GM12865 (cell line): ENCODE data around the gene PRKCA.
"Not testable (repeated sequence)": the region's sequence is repeated elsewhere in the genome, so short reads cannot be mapped to it uniquely, and the experiment has no call there.

Source experiments
- DNase-seq: peaks from one replicate; pipeline ENCODE4 v3.0.0; 2010; ENCODE audit warnings: low read depth
- H3K4me3 ChIP-seq: 2 replicates; pipeline ENCODE4 v1.5.1; 2011; ENCODE audit warnings: mild to moderate bottlenecking, low read depth, low read length, control low read depth
- TF ChIP-seq, protein P1 (sequence below): IDR thresholded peaks from 2 replicates; pipeline ENCODE4 v1.5.1; 2011; ENCODE audit warnings: low read length, control low read depth, low read depth, inconsistent platforms; ENCODE audit not compliant: insufficient read depth; ENCODE audit errors: missing control alignments

PRKCA gene

GRCh38 chr17:66472123-66472522, 169.7 kb downstream of the PRKCA start:
- DNase-seq: no peak
- TF ChIP-seq, protein P1, sequence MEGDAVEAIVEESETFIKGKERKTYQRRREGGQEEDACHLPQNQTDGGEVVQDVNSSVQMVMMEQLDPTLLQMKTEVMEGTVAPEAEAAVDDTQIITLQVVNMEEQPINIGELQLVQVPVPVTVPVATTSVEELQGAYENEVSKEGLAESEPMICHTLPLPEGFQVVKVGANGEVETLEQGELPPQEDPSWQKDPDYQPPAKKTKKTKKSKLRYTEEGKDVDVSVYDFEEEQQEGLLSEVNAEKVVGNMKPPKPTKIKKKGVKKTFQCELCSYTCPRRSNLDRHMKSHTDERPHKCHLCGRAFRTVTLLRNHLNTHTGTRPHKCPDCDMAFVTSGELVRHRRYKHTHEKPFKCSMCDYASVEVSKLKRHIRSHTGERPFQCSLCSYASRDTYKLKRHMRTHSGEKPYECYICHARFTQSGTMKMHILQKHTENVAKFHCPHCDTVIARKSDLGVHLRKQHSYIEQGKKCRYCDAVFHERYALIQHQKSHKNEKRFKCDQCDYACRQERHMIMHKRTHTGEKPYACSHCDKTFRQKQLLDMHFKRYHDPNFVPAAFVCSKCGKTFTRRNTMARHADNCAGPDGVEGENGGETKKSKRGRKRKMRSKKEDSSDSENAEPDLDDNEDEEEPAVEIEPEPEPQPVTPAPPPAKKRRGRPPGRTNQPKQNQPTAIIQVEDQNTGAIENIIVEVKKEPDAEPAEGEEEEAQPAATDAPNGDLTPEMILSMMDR: no peak
- H3K4me3 ChIP-seq: no peak overlapping the region

DNA sequence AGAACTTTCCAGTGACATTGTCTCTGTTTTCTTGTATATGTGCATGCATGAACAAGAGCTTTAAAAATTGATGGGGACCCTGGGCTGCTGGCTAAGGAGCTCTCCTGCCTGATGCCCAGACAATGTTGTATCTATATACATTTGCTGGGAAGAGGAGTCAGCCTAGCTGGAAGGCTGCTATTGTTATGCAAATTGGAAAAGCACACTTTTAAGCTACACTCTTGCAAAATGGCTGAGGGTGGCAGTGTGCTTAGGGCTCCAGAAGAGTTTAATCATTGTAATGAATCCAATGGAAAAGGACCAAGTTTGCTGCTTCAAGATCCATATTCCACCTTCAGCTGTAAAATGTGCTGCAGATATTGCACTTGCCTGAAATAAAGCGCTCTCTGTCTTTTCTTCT, 171.8 kb downstream of the PRKCA start:
- no peak for DNase-seq

GRCh38 chr17:66474806-66475497, 172.5 kb downstream of the PRKCA start:
- DNase-seq: no peak
- H3K4me3 ChIP-seq: no peak overlapping the region

More for the DNA sequence above, 171.8 kb downstream of the PRKCA start:
- no peak overlapping the region for H3K4me3 ChIP-seq
- TF ChIP-seq, protein P1: no peak

DNA sequence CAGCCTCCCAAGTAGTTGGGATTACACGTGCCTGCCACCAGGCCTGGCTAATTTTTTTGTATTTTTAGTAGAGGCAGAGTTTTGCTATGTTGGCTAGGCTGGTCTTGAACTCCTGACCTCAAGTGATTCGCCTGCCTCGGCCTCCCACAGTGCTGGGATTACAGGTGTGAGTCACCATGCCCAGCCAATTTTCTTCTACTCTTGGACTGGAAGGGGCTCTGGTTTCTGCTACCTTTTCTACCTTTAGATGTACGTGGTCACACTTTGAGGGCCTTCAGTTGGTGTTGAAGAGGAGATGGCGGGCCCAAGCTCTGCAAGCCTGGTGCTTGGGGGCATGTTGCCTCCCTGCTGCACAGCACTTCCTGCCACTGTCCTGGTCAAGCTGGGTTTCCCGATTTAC, 173.6 kb downstream of the PRKCA start:
- H3K4me3 ChIP-seq: no peak overlapping the region
- TF ChIP-seq, protein P1: no peak
- no peak for DNase-seq

More at GRCh38 chr17:66474806-66475497, 172.5 kb downstream of the PRKCA start:
- TF ChIP-seq, protein P1: no peak

- TF ChIP-seq, protein P1: no peak
- DNase-seq: no peak
Observed at GRCh38 chr17:66477615-66478283, 175.3 kb downstream of the PRKCA start.

GRCh38 chr17:66479230-66479889, 176.9 kb downstream of the PRKCA start:
- not testable (repeated sequence) for H3K4me3 ChIP-seq, DNase-seq

More at GRCh38 chr17:66477615-66478283, 175.3 kb downstream of the PRKCA start:
- H3K4me3 ChIP-seq: no peak overlapping the region

GRCh38 chr17:66480243-66480642, 177.8 kb downstream of the PRKCA start:
- TF ChIP-seq, protein P1: no peak
- no peak for DNase-seq
- H3K4me3 ChIP-seq: no peak overlapping the region
